Measurements from ENCODE around the gene ARHGEF12. TPM values are rescaled to one million over a fixed set of nuclear protein-coding genes. Genes with fewer than 3 reads are reported as not detected.
"Not testable (repeated sequence)": the region's sequence is repeated elsewhere in the genome, so short reads cannot be mapped to it uniquely, and the experiment has no call there.

Gene ARHGEF12
- total RNA-seq, 1 donor from 2014 or later: 36.5 TPM

- no peak for TF ChIP-seq CTCF (conservative IDR thresholded peaks at IDR 0.05; ENCODE audit: low read depth, low read length)
- H3K4me3 ChIP-seq (ENCODE audit: low read depth, low read length): no peak overlapping the region
- DNase-seq (ENCODE audit: low read depth): peak; percentile 10
Measured at GRCh38 chr11:120501976-120502755, 166.0 kb downstream of the ARHGEF12 start.

GRCh38 chr11:120503529-120503928 lies 167.3 kb downstream of the ARHGEF12 start:
- not testable (repeated sequence) for DNase-seq (ENCODE audit: low read depth); H3K4me3 ChIP-seq (ENCODE audit: low read depth, low read length)

GRCh38 chr11:120505801-120506425 lies 169.7 kb downstream of the ARHGEF12 start:
- H3K4me3 ChIP-seq (ENCODE audit: low read depth, low read length): no peak overlapping the region
- TF ChIP-seq CTCF (conservative IDR thresholded peaks at IDR 0.05; ENCODE audit: low read depth, low read length): no peak
- no peak for DNase-seq (ENCODE audit: low read depth)

GRCh38 chr11:120509346-120510053 lies 173.3 kb downstream of the ARHGEF12 start:
- DNase-seq (ENCODE audit: low read depth): no peak
- no peak for TF ChIP-seq CTCF (conservative IDR thresholded peaks at IDR 0.05; ENCODE audit: low read depth, low read length)
- H3K4me3 ChIP-seq (ENCODE audit: low read depth, low read length): no peak overlapping the region

GRCh38 chr11:120510406-120511115 lies 174.3 kb downstream of the ARHGEF12 start:
- H3K4me3 ChIP-seq (ENCODE audit: low read depth, low read length): no peak overlapping the region
- TF ChIP-seq CTCF (conservative IDR thresholded peaks at IDR 0.05; ENCODE audit: low read depth, low read length): no peak
- no peak for DNase-seq (ENCODE audit: low read depth)

- no peak for DNase-seq (ENCODE audit: low read depth)
- peak; percentile 90 for TF ChIP-seq CTCF (conservative IDR thresholded peaks at IDR 0.05; ENCODE audit: low read depth, low read length)
- H3K4me3 ChIP-seq (ENCODE audit: low read depth, low read length): peak within 1 kb of the TSS; percentile 44
Measured at GRCh38 chr11:120511116-120511819, 175.1 kb downstream of the ARHGEF12 start, which contains the start of gene GRIK4. Gene GRIK4 (plus strand): TSS chr11:120511748. CDS start chr11:120660319, 148,571 bp downstream.

Measured in epithelial cell of proximal tubule (primary cell).